Ovary (tissue), 9 donors: ENCODE results near the gene LIMCH1. TPM values are rescaled to one million over a fixed set of nuclear protein-coding genes. Genes with fewer than 3 reads are reported as not detected.

Experiments used
- DNase-seq, 5 donors: peaks; one replicate each; pipeline ENCODE4 v3.0.0-alpha.2; 2019 to 2020
- H3K27ac ChIP-seq, 2 donors: fragments of 200-600 bp; one replicate each; pipeline versions ENCODE4 v1.5.1 to v1.8.0; 2019 to 2022
- H3K27me3 ChIP-seq: fragments of 200-600 bp; one replicate; pipeline ENCODE4 v1.8.0; 2022
- H3K36me3 ChIP-seq: fragments of 200-600 bp; sonication (generic); one replicate; pipeline ENCODE4 v1.5.1; 2019
- H3K4me1 ChIP-seq: one replicate; pipeline ENCODE4 v1.8.1; 2013; ENCODE audit warnings: mild to moderate bottlenecking, moderate library complexity; ENCODE audit not compliant: insufficient read depth
- H3K4me3 ChIP-seq: fragments of 200-600 bp; sonication (generic); one replicate; pipeline ENCODE4 v1.5.1; 2017
- H3K9me3 ChIP-seq, 2 donors: fragments of 200-600 bp in 1 of 2; sonication (generic) in 1 of 2; one replicate each; pipeline versions ENCODE4 v1.5.1 to v1.8.1; 2013 to 2019; ENCODE audit warnings: mild to moderate bottlenecking in 1 of 2, moderate library complexity in 1 of 2
- CTCF ChIP-seq, 3 donors: fragments of 450-650 bp in 2 of 3; fragments of 200-600 bp in 1 of 3; IDR thresholded peaks; one replicate each; pipeline versions ENCODE4 v1.5.1 to v1.8.0; 2016 to 2022; ENCODE audit warnings: antibody characterized with exemption in 3 of 3, mild to moderate bottlenecking in 1 of 3
- EP300 ChIP-seq: sonication (generic); formaldehyde crosslinking; IDR thresholded peaks from one replicate; pipeline ENCODE4 v1.6.1; 2017; ENCODE audit warnings: antibody characterized with exemption
- POLR2A ChIP-seq: fragments of 450-650 bp; IDR thresholded peaks from one replicate; pipeline ENCODE4 v1.6.1; 2017; ENCODE audit warnings: antibody characterized with exemption, mild to moderate bottlenecking, moderate library complexity
- WGBS, 3 donors: extraction: QIAGEN DNeasy Blood & Tissue Kit in 1 of 3; methylation state at CpG; one replicate each; pipeline versions ENCODE4 v1.1.5 to v1.1.7; 2013 to 2017; 5-methylcytosine and 5-hydroxymethylcytosine counted together
- intact Hi-C, 4 donors: fragments of 100-400 bp; cut with DNase I; formaldehyde crosslinking; loops; one replicate each; pipeline versions ENCODE4 v1.11.0 to v1.15.1; 2022 to 2023
- polyA plus RNA-seq, 2 donors: library from polyadenylated mRNA; stranded (reverse); fragments of 200-250 nt in 1 of 2; fragments of 350-450 nt in 1 of 2; fragmentation: Illumina TruSeq in 1 of 2; extraction: RNeasy Lipid Tissue Mini Kit (QIAGEN cat#74804) in 1 of 2; gene quantifications; one replicate each; pipeline ENCODE4 v1.2.3, GENCODE V29; 2013 to 2014
- total RNA-seq, 7 donors: library from RNA; depleted of rRNA in 2 of 7; stranded (reverse); fragments of >200 nt in 2 of 7; fragmentation: NEBNext Ultra II Directional in 3 of 7; extraction: Animal tissue kit (Norgen Biotek cat#: 25700) in 3 of 7; gene quantifications; one replicate each; pipeline versions ENCODE4 v1.1.0 to v1.2.4, GENCODE V29; 2016 to 2023
- donor health status: DM: no; HTN: no; CAD: no; lungs with moderate emphysema.
- donor health status: DM: no; HTN: no; CAD: no.
- donor health status: Bipolar disorder and iron deficiency.
- donor health status: DM: yes; HTN: yes; CAD: no.
- donor health status: DM: no; HTN: no; CAD: no.
- donor health status: DM: yes; HTN: yes; CAD: no.

Gene LIMCH1
- total and polyA plus RNA-seq, 9 donors, result 9.7 to 56.6 (median 23.6) TPM

DNA sequence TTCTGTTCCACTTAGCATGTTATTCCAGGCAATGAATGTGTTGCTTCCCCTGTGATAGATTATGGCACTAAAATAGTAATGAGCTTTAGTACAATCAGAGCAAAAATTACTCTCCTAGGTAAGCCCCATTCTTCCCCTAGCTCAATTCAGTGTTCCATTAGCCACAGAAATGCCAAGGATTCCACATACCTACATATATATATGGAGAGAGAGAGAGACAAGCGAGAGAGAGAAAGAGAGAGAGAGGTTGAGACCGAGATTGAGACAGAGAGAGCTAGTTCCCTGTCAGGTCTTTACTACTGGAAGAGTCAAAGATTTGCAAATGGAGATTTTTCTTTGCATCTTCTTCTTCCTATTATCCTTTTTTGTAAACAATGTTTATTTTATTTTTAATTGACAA, 8.7 kb downstream of the LIMCH1 start:
- DNase-seq, result no peak
- no peaks in the 10 kb centered on the region for H3K36me3 ChIP-seq
- H3K4me3 ChIP-seq, result no peak overlapping the region
- no peaks in the 10 kb centered on the region for H3K27me3 ChIP-seq
- no peaks in the 10 kb centered on the region for H3K9me3 ChIP-seq
- no peak overlapping the region for H3K27ac ChIP-seq
- intact Hi-C loops, result no loop called here
- peaks cover 1% of the 10 kb centered on the region for H3K4me1 ChIP-seq
- 89 to 96% (median 96%) methylated on average over 2 of the region's 2 CpGs for WGBS, 3 donors
- TF ChIP-seq CTCF (IDR thresholded peaks at IDR 0.05), result no peak
- no peak for TF ChIP-seq POLR2A

GRCh38 chr4:41548305-41548880, 10.4 kb downstream of the LIMCH1 start:
- H3K36me3 ChIP-seq, result no peaks in the 10 kb centered on the region
- no peak overlapping the region for H3K27ac ChIP-seq
- no peak overlapping the region for H3K4me3 ChIP-seq
- WGBS, 3 donors, result 77 to 96% (median 80%) methylated on average over 3 of the region's 3 CpGs
- no peak for TF ChIP-seq EP300
- no peak for TF ChIP-seq POLR2A
- no peak for TF ChIP-seq CTCF (IDR thresholded peaks at IDR 0.05)
- no peaks in the 10 kb centered on the region for H3K9me3 ChIP-seq
- DNase-seq, result no peak
- no peaks in the 10 kb centered on the region for H3K27me3 ChIP-seq
- intact Hi-C loops, result no loop called here
- peaks cover 1% of the 10 kb centered on the region for H3K4me1 ChIP-seq

GRCh38 chr4:41549478-41549877, 11.5 kb downstream of the LIMCH1 start:
- peaks cover 1% of the 10 kb centered on the region for H3K4me1 ChIP-seq
- no peak overlapping the region for H3K27ac ChIP-seq
- no peak for DNase-seq
- no peaks in the 10 kb centered on the region for H3K9me3 ChIP-seq
- intact Hi-C loops, result no loop called here
- no peaks in the 10 kb centered on the region for H3K27me3 ChIP-seq
- 64 to 74% (median 72%) methylated on average over 3 of the region's 3 CpGs for WGBS, 3 donors
- H3K36me3 ChIP-seq, result no peaks in the 10 kb centered on the region
- TF ChIP-seq POLR2A (no peak), CTCF (IDR thresholded peaks at IDR 0.05) (no peak), EP300 (no peak)
- H3K4me3 ChIP-seq, result no peak overlapping the region

DNA sequence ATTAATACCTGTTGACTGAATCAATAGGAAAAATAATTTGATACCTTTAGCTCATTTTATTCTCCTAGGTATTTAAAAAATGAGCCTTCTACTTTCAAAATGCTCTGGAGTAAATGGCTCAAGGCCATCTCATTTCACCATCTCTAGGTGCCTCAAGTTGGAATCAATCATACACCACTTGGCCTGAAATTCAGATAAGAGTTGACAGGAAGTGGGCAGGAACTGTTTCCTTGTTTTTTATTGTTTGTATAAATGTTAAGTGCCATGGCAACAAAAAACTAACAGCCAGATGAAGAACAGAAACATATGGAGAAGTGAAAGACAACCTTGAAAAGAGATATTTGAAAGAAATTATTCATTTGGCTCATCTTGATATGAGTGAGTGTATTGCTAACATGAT, 12.4 kb downstream of the LIMCH1 start:
- Histone ChIP-seq H3K27ac (no peak overlapping the region), H3K4me3 (no peak overlapping the region), H3K36me3 (no peaks in the 10 kb centered on the region), H3K9me3 (no peaks in the 10 kb centered on the region), H3K27me3 (no peaks in the 10 kb centered on the region), H3K4me1 (no peaks in the 10 kb centered on the region)
- no peak for TF ChIP-seq CTCF (IDR thresholded peaks at IDR 0.05)
- TF ChIP-seq POLR2A, result no peak
- no peak for TF ChIP-seq EP300
- intact Hi-C loops, result no loop called here
- DNase-seq, result no peak
